GM19240 (cell line): ENCODE data around the gene ZC3H10.
"Not testable (repeated sequence)": the region's sequence is repeated elsewhere in the genome, so short reads cannot be mapped to it uniquely, and the experiment has no call there.

Experiments
- DNase-seq: peaks from one replicate; pipeline ENCODE4 v3.0.0; 2011; ENCODE audit warnings: low spot score; ENCODE audit not compliant: insufficient read length

ZC3H10 gene

GRCh38 chr12:56102683-56103065, 15.4 kb upstream of the ZC3H10 start:
- no peak for DNase-seq

GRCh38 chr12:56103066-56103711, 14.9 kb upstream of the ZC3H10 start:
- DNase-seq: no peak

GRCh38 chr12:56103823-56104108, 14.3 kb upstream of the ZC3H10 start:
- no peak for DNase-seq

GRCh38 chr12:56104109-56104814, 13.8 kb upstream of the ZC3H10 start, which contains the start of gene PA2G4:
PA2G4 (plus strand) TSS chr12:56104559; CDS start chr12:56104738, 179 bp downstream.
- peak; percentile 95 for DNase-seq

- no peak for DNase-seq
Observed at GRCh38 chr12:56104815-56105608, 13.1 kb upstream of the ZC3H10 start.

GRCh38 chr12:56105609-56105902, 12.5 kb upstream of the ZC3H10 start:
- DNase-seq: no peak

GRCh38 chr12:56107242-56107641, 10.8 kb upstream of the ZC3H10 start:
- no peak for DNase-seq

GRCh38 chr12:56110571-56110970, 7.5 kb upstream of the ZC3H10 start:
- no peak for DNase-seq

- DNase-seq: no peak
Observed at GRCh38 chr12:56114084-56114483, 4.0 kb upstream of the ZC3H10 start.

- no peak for DNase-seq
Observed at GRCh38 chr12:56115329-56115728, 2.7 kb upstream of the ZC3H10 start.

- DNase-seq: peak; percentile 41
Observed at GRCh38 chr12:56116267-56117081, 1.6 kb upstream of the ZC3H10 start, which contains the start of gene RPL41. RPL41 (plus strand) TSS chr12:56116633.

- DNase-seq: not testable (repeated sequence)
Observed at GRCh38 chr12:56117082-56117706, 872 bp upstream of the ZC3H10 start.

GRCh38 chr12:56118688-56119357, 757 bp downstream of the ZC3H10 start:
- no peak for DNase-seq

GRCh38 chr12:56119361-56119796, 1.3 kb downstream of the ZC3H10 start:
- DNase-seq: no peak

- no peak for DNase-seq
Observed at GRCh38 chr12:56120158-56120846, 2.2 kb downstream of the ZC3H10 start.

- DNase-seq: no peak
Observed at GRCh38 chr12:56121204-56121870, 3.3 kb downstream of the ZC3H10 start.

- DNase-seq: no peak
Observed at GRCh38 chr12:56122637-56123036, 4.6 kb downstream of the ZC3H10 start.

GRCh38 chr12:56124133-56124532, 6.1 kb downstream of the ZC3H10 start:
- DNase-seq: no peak

- no peak for DNase-seq
Observed at GRCh38 chr12:56126732-56127239, 8.7 kb downstream of the ZC3H10 start.
